Peyer's patch (tissue), 4 donors: Measurements from ENCODE around the gene LZTS3.

Experiments
- CTCF ChIP-seq, 6 experiments: fragments of 450-650 bp in 4 of 6; fragments of 200-600 bp in 2 of 6; sonication (generic) in 1 of 6; IDR thresholded peaks; one replicate each; pipeline ENCODE4 v1.5.1; 2017 to 2019; ENCODE audit warnings: antibody characterized with exemption in 6 of 6, mild to moderate bottlenecking in 3 of 6, moderate library complexity in 1 of 6
- POLR2A ChIP-seq, 2 donors: fragments of 450-650 bp; IDR thresholded peaks; one replicate each; pipeline ENCODE4 v1.5.1; 2017; ENCODE audit warnings: antibody characterized with exemption in 2 of 2, mild to moderate bottlenecking in 2 of 2, moderate library complexity in 2 of 2

- TF ChIP-seq CTCF (IDR thresholded peaks at IDR 0.05) (no peak), POLR2A (IDR thresholded peaks at IDR 0.05) (no peak)
These were observed 4.3 kb downstream of the LZTS3 start for GRCh38 chr20:3168829-3169590.
